Measurements from ENCODE around the gene MRI1.

Gene MRI1

GRCh38 chr19:13794757-13795589 lies 30.7 kb downstream of the MRI1 start, which contains the start of gene ZSWIM4:
Gene ZSWIM4, plus strand, starts transcription at chr19:13795443. Its CDS starts 206 bp downstream, at chr19:13795649.
- peak; percentile 97 for DNase-seq (ENCODE audit: low spot score)

- no peak for DNase-seq (ENCODE audit: low spot score)
Observed at GRCh38 chr19:13795595-13796300, 31.4 kb downstream of the MRI1 start.

- DNase-seq (ENCODE audit: low spot score): no peak
Observed at GRCh38 chr19:13796301-13797057, 32.2 kb downstream of the MRI1 start.

DNA sequence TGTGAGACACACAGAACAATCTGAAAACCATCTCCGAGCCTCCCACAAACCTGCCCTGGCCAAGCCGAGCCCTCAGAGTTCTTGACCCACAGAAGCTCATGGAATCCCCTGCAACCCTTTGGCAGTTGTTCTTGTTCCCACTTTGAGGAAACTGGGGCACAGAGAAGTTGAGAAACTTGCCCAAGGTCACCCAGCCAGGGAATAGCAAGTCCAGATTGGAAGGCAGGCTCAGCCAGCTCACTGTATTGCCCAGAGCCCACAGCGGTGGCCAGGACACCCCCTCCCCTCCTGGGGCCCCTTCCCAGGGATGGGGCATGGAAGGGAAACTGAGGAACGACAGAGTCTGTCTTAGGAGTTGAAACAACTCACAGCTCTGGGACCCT lies 32.7 kb downstream of the MRI1 start:
- DNase-seq (ENCODE audit: low spot score): no peak

- DNase-seq (ENCODE audit: low spot score): no peak
Observed at GRCh38 chr19:13797870-13798269, 33.5 kb downstream of the MRI1 start.

DNA sequence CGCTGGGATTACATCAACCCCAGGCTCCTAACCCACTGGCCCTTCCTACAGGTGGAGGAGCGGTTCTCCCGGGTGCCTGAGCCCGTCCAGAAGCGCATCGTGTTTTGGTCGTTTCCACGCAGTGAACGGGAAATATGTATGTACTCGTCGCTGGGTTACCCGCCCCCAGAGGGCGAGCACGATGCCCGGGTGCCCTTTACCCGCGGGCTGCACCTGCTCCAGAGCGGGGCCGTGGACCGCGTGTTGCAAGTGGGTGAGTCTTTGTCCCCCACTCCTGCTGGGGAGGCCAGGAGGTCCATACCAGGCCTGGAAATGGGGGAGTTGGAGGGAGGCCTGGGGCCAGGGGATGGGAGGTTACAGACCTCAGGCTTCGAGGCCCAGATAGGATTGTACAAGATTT lies 35.3 kb downstream of the MRI1 start:
- DNase-seq (ENCODE audit: low spot score): no peak

- DNase-seq (ENCODE audit: low spot score): no peak
Observed at GRCh38 chr19:13803038-13803437, 38.7 kb downstream of the MRI1 start.

DNA sequence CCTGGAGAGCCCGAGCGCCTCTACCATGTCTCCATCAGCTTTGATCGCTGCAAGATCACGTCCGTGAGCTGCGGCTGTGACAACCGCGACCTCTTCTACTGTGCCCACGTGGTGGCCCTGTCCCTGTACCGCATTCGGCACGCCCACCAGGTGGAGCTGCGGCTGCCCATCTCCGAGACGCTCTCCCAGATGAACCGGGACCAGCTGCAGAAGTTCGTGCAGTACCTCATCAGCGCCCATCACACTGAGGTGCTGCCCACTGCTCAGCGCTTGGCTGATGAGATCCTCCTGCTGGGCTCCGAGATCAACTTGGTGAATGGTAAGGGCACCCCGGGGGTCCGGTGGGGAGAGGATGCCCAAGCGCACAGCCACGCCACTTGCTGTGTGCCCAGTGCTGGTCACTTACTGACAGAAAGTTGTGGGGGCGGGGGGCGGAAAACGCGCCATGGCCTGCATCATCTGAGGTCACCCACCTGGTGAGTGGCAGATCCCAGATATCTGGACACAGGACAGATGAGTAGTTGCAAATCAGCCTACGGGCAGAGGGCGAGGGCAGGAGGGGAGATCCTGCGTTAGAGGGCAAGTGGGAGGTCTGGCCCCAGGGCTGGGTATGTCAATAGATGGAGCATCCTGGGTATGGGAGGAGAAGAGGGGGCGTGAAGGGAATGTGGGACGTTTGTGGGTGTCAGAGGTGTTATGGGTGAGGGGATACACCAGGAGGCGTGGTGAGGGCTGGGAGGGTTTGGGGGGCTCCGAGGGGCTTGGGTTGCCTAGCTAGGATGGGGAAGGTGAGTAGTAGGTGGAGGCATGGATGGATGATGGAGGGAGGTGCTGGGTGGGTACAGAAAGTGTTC lies 40.7 kb downstream of the MRI1 start:
- no peak for DNase-seq (ENCODE audit: low spot score)

DNA sequence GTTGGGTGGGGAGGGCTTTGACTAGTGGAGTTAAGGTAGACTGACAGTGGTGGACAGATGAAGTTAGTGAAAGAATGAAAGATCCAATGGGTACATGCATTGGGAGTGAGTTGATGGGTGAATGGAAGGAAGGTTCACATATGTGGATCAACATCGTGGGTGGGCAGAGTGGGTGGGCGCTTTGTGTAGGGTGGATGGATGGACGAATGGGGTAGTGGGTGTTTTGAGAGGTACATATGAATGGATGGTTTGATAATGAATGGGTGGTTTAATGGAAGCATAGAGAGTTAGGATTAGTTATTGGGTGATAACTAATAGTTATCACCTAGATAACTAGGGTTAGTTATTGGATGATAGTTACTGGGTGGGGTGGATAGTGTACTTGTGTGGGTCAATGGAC lies 42.4 kb downstream of the MRI1 start:
- DNase-seq (ENCODE audit: low spot score): no peak

DNA sequence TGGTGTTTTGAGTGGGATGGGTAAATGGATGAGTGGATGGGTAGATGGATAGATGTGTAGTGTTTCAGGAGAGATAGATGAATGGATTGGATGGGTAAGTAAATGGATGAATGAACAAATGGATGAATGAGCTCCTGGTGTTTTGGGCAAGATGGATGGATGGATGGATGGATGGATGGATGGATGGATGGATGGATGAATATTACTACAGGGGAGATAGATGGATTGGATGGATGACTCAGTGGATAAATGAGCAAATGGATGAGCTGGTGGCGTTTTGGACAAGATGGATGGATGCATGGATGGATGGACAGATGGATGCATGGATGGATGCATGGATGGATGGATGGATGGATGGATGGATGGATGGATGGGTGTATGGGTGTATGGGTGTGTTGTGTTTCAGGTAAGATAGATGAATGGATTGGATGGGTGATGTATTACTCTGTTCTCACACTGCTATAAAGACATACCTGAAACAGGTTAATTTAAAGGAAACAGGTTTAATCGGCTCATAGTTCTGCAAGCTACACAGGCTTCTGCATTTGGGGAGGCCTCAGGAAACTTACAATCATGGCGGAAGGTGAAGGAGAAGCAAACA lies 43.2 kb downstream of the MRI1 start:
- DNase-seq (ENCODE audit: low spot score): no peak

- DNase-seq (ENCODE audit: low spot score): no peak
Observed at GRCh38 chr19:13808856-13809255, 44.5 kb downstream of the MRI1 start.

- no peak for DNase-seq (ENCODE audit: low spot score)
Observed at GRCh38 chr19:13812544-13812943, 48.2 kb downstream of the MRI1 start.

- no peak for DNase-seq (ENCODE audit: low spot score)
Observed at GRCh38 chr19:13813147-13813546, 48.8 kb downstream of the MRI1 start.

DNA sequence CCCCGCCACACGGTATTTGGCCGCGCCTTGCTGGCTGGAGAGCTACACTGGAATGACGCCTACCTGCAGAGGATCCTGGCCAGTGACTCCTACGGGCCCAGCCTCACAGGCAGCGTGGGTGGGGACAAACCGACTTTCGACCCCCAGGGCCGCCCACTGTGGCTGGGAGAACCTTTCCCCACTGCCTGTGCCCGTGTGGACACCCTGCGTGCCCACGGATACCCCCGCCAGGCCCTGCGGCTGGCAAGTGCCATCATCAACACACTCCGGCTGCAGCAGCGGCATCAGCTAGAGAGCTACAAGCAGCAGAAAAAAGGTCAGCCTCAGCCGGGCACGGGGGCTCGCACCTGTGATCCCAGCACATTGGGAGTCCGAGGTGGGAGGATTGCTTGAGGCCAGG lies 50.2 kb downstream of the MRI1 start:
- DNase-seq (ENCODE audit: low spot score): no peak

GRCh38 chr19:13817018-13817614 lies 52.8 kb downstream of the MRI1 start:
- peak; percentile 28 for DNase-seq (ENCODE audit: low spot score)

DNA sequence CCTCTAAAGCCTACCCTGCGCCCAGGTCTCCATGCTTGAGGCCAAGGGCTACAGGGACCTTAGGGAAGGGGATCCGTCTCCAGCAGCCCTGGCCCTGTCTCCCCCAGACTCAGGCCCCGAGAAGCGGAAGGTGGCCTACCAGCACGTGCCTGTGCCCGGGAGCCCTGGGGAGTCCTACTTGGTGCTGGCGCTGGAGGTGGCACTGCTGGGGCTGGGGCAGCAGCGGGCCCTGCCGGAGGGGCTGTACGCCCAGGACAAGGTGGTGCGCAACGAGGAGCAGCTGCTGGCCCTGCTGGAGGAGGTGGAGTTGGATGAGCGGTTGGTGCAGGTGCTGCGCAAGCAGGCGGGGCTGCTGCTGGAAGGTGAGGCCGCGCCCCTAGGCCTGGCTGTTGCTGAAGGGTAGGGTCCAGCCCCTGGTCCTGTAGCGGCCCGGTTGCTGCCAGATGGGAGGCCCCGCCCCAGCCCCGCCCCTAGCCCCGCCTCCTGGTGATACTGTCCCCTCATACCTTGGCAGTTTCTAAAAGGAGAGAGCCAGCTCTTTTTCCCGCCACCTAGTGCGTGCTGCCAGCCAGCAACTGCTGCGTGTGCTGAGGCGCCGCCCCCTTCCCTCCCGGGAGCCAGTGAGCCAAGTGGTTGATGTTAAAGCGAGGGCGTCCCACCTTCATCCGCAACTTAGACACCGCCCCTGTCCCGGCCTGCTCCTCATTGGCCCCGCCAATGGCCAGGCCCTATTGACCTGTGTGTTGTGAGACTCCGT lies 53.5 kb downstream of the MRI1 start:
- DNase-seq (ENCODE audit: low spot score): peak; percentile 42

DNA sequence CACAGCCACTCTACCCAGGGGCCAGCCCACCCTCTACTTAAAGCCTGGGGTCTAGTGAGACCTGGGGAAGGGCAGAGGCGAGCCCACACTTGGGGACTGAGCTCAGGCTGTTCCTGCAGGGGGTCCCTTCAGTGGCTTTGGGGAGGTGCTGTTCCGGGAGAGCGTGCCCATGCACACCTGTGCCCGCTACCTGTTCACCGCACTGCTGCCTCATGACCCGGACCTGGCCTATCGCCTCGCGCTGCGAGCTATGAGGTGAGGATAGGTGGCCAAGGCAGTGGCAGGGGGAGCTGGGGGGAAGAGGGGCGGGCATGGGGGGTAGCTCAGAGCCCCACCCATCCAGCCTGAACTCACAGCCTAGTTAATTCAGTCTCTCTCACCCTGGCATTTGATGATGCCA lies 54.9 kb downstream of the MRI1 start:
- DNase-seq (ENCODE audit: low spot score): no peak

GRCh38 chr19:13821292-13821691 lies 57.0 kb downstream of the MRI1 start:
- DNase-seq (ENCODE audit: low spot score): no peak

GRCh38 chr19:13823256-13823655 lies 58.9 kb downstream of the MRI1 start:
- no peak for DNase-seq (ENCODE audit: low spot score)

Measured in CD4-positive, alpha-beta T cell treated with Interleukin-15 for 4 hours (primary cell).